Brain microvascular endothelial cell (primary cell): ENCODE measurements around the gene SYCE3.
"Not testable (repeated sequence)": the region's sequence is repeated elsewhere in the genome, so short reads cannot be mapped to it uniquely, and the experiment has no call there.

Experiments
- DNase-seq: peaks from one replicate; pipeline ENCODE4 v3.0.0-alpha.2; 2020
- H3K27ac ChIP-seq: fragments of 250-450 bp; sonication (Bioruptor Pico); 2 replicates; pipeline ENCODE4 v1.5.1; 2020; ENCODE audit warnings: mild to moderate bottlenecking, moderate library complexity
- H3K27me3 ChIP-seq: fragments of 250-450 bp; sonication (Bioruptor Pico); replicated peaks from 2 replicates; pipeline ENCODE4 v1.5.1; 2020; ENCODE audit warnings: mild to moderate bottlenecking
- H3K36me3 ChIP-seq: fragments of 250-450 bp; sonication (Bioruptor Pico); replicated peaks from 2 replicates; pipeline ENCODE4 v1.5.1; 2020; ENCODE audit warnings: mild to moderate bottlenecking
- H3K4me3 ChIP-seq: 2 replicates; pipeline ENCODE4 v1.5.1; 2011; ENCODE audit warnings: low read depth, mild to moderate bottlenecking, control low read depth, low read length, moderate library complexity
- CTCF ChIP-seq: IDR thresholded peaks from 2 replicates; pipeline ENCODE4 v1.5.1; 2011; ENCODE audit warnings: low read depth, mild to moderate bottlenecking, moderate library complexity, low read length, control low read depth, inconsistent platforms; ENCODE audit errors: missing control alignments
- in situ Hi-C: cut with HindIII; loops from 2 replicates; pipeline ENCODE4 v1.10.0; 2017; ENCODE audit warnings: low sequenced_read_pairs, low pct_ligation_motif_present

SYCE3 gene

GRCh38 chr22:50522806-50523438 is 39.8 kb downstream of the SYCE3 start:
- H3K36me3 ChIP-seq = peaks cover 21% of the 10 kb centered on the region
- DNase-seq = no peak

GRCh38 chr22:50522208-50522805 is 40.4 kb downstream of the SYCE3 start:
- in situ Hi-C loops = no loop called here
- Histone ChIP-seq H3K36me3 (peaks cover 21% of the 10 kb centered on the region), H3K27ac (no peak overlapping the region), H3K27me3 (no peaks in the 10 kb centered on the region), H3K4me3 (no peak overlapping the region)
- no peak for DNase-seq
- no peak for TF ChIP-seq CTCF

More at GRCh38 chr22:50522806-50523438, 39.8 kb downstream of the SYCE3 start:
- Histone ChIP-seq H3K4me3 (no peak overlapping the region), H3K27me3 (no peaks in the 10 kb centered on the region), H3K27ac (no peak overlapping the region)
- in situ Hi-C loops = no loop called here
- TF ChIP-seq CTCF = no peak

GRCh38 chr22:50521710-50522109 is 41.0 kb downstream of the SYCE3 start:
- Histone ChIP-seq H3K4me3 (no peak overlapping the region), H3K27me3 (no peaks in the 10 kb centered on the region), H3K36me3 (peaks cover 21% of the 10 kb centered on the region), H3K27ac (no peak overlapping the region)
- in situ Hi-C loops = no loop called here
- TF ChIP-seq CTCF = no peak
- no peak for DNase-seq

GRCh38 chr22:50520826-50521453 is 41.8 kb downstream of the SYCE3 start:
- H3K36me3 ChIP-seq = peaks cover 21% of the 10 kb centered on the region

GRCh38 chr22:50520184-50520583 is 42.5 kb downstream of the SYCE3 start:
- H3K27me3 ChIP-seq, H3K4me3 ChIP-seq, in situ Hi-C loops, H3K27ac ChIP-seq, DNase-seq: not testable (repeated sequence)
- H3K36me3 ChIP-seq = peaks cover 21% of the 10 kb centered on the region

More at GRCh38 chr22:50520826-50521453, 41.8 kb downstream of the SYCE3 start:
- Histone ChIP-seq H3K4me3 (no peak overlapping the region), H3K27me3 (no peaks in the 10 kb centered on the region), H3K27ac (no peak overlapping the region)
- no peak for TF ChIP-seq CTCF
- in situ Hi-C loops = no loop called here
- no peak for DNase-seq

- no peak for DNase-seq
- Histone ChIP-seq H3K4me3 (no peak overlapping the region), H3K27ac (no peak overlapping the region), H3K36me3 (peaks cover 21% of the 10 kb centered on the region), H3K27me3 (no peaks in the 10 kb centered on the region)
- no peak for TF ChIP-seq CTCF
- in situ Hi-C loops = no loop called here
Observed at GRCh38 chr22:50519151-50519550, 43.6 kb downstream of the SYCE3 start.
